G401.6 (cell line): Measurements from ENCODE around the gene MPC1.

Experiments used
- FAIRE-seq: peaks from 2 replicates; lab custom pipeline; 2012; peaks lifted over from hg19 to GRCh38; lab: Jason Lieb, UNC

MPC1 gene

GRCh38 chr6:166344240-166344639 is 38.5 kb downstream of the MPC1 start:
- FAIRE-seq: no peak

GRCh38 chr6:166343150-166343487 is 39.6 kb downstream of the MPC1 start:
- no peak for FAIRE-seq

- FAIRE-seq: no peak
Observed at GRCh38 chr6:166342349-166343149, 40.2 kb downstream of the MPC1 start, which contains the start of gene SFT2D1. TSS of gene SFT2D1 (minus strand) at chr6:166342545. CDS start at chr6:166342481, 64 bp downstream.

GRCh38 chr6:166341977-166342348 is 40.8 kb downstream of the MPC1 start:
- FAIRE-seq: no peak

- FAIRE-seq: no peak
Observed at GRCh38 chr6:166341464-166341863, 41.3 kb downstream of the MPC1 start.

GRCh38 chr6:166338854-166339253 is 43.9 kb downstream of the MPC1 start:
- FAIRE-seq: no peak

GRCh38 chr6:166336847-166337246 is 45.9 kb downstream of the MPC1 start:
- FAIRE-seq: no peak

- no peak for FAIRE-seq
Observed at GRCh38 chr6:166335378-166336302, 47.1 kb downstream of the MPC1 start.

GRCh38 chr6:166334878-166335277 is 47.9 kb downstream of the MPC1 start:
- no peak for FAIRE-seq

GRCh38 chr6:166333172-166333995 is 49.4 kb downstream of the MPC1 start:
- no peak for FAIRE-seq

GRCh38 chr6:166331503-166332415 is 51.0 kb downstream of the MPC1 start:
- FAIRE-seq: peak; percentile 23

GRCh38 chr6:166330612-166331011 is 52.1 kb downstream of the MPC1 start:
- no peak for FAIRE-seq

- no peak for FAIRE-seq
Observed at GRCh38 chr6:166325383-166326042, 57.2 kb downstream of the MPC1 start.

- no peak for FAIRE-seq
Observed at GRCh38 chr6:166323395-166323794, 59.3 kb downstream of the MPC1 start.

GRCh38 chr6:166318649-166319600 is 63.8 kb downstream of the MPC1 start:
- FAIRE-seq: no peak

GRCh38 chr6:166318227-166318626 is 64.5 kb downstream of the MPC1 start:
- FAIRE-seq: no peak

GRCh38 chr6:166317261-166318212 is 65.2 kb downstream of the MPC1 start:
- FAIRE-seq: no peak

GRCh38 chr6:166315436-166315835 is 67.3 kb downstream of the MPC1 start:
- FAIRE-seq: no peak
